Activated T-helper 9 cell treated with anti-CD3 and anti-CD28 coated beads, Interleukin-2, amount 50 U/mL, for 16 hours (primary cell): ENCODE data around the gene COA7.
A peak's percentile ranks its signal among the peaks of the same experiment; 100 is the strongest.
"Not testable (repeated sequence)": the region's sequence is repeated elsewhere in the genome, so short reads cannot be mapped to it uniquely, and the experiment has no call there.

Source experiments
- DNase-seq: peaks from one replicate; pipeline ENCODE4 v3.0.0-alpha.2; 2020; ENCODE audit warnings: low read depth

The COA7 gene

DNA sequence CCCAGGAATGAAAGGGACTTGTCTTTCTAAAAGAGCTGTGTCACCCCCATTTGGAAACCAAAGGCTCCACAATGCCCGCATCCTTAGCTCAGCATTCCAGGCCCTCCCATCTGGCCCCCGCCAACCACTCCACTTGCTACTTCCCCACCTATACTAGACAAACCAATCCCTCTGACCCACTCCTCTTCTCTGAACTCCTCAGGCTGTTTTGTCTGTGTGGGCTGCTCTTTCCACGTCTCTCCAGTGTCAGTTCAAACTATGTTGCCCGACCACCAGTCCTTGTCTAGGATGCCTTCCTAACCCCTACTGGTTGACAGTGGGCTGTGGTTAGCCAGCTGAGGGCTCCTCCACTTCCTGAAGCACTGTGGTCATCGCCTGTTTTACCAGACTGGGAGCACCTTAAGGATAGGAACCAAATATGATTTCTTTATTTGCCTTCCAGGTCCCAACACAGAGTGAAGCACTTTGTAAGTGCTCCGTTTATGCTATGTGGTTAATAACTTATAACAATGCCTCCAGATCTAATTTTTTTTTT lies 8.1 kb upstream of the COA7 start:
- DNase-seq: no peak

DNA sequence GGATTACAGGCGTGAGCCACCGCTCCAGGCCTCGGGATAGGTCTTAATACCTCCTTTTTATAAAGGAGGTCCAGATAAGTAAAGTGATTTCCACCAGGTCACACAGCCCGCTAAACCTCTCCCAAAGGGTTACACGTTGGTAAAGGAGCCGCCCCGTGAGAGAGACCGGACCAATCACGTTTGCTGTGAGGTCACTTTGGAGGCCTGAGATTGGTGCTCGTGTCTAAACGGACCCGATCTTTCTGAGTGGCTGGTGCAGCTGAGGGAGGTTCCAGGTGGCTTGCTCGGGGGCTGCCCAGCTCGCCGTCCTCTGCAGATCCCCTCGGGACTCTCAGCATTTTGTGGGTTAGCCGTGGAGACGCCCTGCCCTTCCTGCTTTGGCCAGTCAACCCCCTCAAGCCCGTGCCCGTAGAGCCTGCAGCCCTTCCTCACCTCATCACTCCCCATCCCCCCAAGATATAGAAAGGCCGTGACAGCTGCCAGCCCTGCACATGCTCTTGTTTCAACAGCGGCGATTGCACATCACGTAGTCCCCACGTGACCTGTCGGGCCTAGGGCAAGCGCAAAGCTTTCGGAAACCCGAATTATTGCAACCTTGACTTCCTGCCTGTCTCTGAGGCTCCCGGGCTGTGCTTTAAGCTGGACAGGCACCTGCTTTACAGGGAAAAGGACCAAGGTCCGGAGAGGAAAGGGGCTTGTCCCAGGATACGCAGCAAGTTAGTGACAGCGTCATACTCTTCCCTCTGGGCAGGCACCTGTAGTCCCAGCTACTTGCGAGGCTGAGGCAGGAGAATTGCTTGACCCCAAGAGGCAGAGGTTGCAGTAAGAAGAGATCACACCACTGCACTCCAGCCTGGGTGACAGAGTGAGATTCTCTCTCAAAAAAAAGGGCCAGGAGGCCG lies 5.0 kb upstream of the COA7 start:
- DNase-seq: peak; percentile 72

GRCh38 chr1:52695627-52696026 lies 2.5 kb downstream of the COA7 start:
- DNase-seq: no peak

GRCh38 chr1:52693843-52694242 lies 4.3 kb downstream of the COA7 start:
- DNase-seq: no peak

DNA sequence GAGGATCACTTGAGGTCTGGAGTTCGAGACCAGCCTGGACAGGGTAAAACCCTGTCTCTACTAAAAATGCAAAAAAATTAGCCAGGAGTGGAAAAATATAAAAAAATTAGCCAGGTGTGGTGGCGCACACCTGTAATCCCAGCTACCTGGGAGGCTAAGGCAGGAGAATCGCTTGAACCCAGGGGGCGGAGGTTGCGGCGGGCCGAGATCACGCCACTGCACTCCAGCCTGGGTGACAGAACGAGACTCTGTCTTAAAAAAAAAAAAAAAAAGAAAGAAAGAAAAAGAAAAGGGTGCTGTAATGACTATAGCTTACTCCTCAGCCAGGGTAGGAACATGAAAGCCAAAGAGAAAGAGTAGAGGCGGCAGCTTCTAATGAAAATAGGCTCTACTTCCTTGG lies 4.8 kb downstream of the COA7 start:
- DNase-seq: not testable (repeated sequence)

- no peak for DNase-seq
Observed at GRCh38 chr1:52692697-52693096, 5.5 kb downstream of the COA7 start.

GRCh38 chr1:52691821-52692220 lies 6.3 kb downstream of the COA7 start:
- no peak for DNase-seq

DNA sequence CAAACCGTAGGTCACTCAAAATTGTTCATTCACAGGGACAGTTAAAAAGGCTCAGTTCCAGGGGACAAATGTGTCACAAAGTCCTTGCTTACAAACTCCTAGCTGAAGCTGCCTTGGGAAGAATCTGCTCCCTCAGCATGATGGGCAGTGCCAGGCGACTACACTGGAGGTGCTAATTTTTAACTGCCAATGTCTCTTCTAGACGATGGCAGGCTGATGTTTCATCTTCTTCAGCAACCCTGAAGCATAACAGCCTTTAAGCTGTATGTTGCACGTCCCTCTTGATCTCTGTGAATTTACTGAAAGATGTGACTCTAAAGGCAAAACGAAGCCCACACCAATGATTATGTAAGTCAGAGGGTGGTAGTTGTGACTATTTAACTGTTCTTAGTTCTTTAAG lies 11.3 kb downstream of the COA7 start:
- no peak for DNase-seq

DNA sequence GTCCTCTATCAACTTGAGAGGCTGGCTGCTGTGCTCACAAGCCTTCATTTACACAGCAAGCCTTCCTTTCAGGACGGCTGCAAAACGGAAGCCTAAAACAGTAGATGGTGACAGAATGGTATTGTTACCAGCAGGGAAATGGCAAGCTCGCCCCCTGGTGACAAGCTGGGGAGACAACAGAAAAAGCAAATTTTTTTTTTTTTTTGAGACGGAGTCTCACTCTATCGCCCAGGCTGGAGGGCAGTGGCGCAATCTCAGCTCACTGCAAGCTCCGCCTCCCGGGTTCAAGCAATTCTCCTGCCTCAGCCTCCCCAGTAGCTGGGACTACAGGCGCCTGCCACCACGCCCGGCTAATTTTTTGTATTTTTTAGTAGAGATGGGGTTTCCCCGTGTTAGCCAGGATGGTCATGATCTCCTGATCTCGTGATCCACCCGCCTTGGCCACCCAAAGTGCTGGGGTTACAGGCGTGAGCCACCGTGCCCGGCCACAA lies 11.8 kb downstream of the COA7 start:
- DNase-seq: peak; percentile 58

- DNase-seq: no peak
Observed at GRCh38 chr1:52684545-52684944, 13.6 kb downstream of the COA7 start.

GRCh38 chr1:52683367-52683940 lies 14.7 kb downstream of the COA7 start:
- no peak for DNase-seq

DNA sequence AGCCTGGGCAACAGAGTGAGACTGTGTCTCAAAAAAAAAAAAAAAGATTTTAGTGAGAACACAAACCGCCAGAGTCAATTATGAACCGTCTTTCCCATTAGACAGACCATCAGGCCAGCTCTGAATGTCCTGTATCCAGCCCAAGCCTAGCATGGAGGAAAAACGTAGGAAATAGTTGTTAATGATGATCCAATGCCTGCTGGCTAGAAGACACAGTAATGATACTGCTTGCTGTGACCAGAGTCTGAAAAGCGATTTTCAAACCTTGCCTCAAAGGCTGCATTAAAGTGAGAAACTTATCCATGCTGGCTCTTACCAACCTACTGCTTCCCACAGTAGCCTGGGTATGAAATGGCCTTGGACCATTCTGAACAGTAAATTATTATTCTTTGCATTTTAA lies 17.0 kb downstream of the COA7 start:
- DNase-seq: no peak

GRCh38 chr1:52680353-52680752 lies 17.8 kb downstream of the COA7 start:
- no peak for DNase-seq

DNA sequence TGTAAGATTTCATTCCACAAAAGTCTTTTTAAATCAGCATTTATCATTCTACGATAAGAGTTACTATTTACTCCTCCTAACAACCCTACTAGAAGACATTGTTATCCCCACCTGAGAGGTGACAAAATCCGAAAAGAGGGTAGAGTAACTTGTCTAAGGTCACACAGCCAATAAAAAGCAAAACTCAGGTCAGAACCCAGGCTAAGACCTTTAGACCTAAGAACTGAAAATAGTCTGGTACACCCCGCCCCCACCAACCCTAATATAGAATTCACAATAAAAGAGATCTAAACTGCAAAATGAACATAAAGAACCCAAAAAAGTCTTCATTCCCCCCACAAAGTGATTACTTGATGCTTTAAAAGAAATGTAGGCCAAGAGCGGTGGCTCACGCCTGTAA lies 18.6 kb downstream of the COA7 start:
- DNase-seq: no peak

DNA sequence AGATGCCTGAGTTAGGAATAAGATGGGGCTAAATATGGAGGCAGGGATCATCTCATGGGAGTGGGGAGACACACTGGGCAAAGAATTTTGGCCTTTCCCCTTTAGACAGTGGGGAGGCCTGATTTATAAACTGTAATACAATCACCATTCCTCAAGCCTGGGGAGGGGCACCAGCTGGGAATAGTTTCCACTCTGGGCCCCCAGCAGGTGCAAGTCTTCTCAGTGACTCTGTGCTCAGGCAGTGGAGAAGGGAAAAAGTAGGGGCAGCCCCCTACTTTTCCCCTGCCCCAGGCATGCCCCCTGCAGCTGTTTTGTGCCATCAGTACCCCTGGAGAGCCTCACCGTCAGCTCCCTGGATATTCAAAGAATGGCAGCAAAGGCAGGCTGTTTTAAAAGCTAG lies 19.1 kb downstream of the COA7 start:
- DNase-seq: no peak

- DNase-seq: no peak
Observed at GRCh38 chr1:52677076-52677806, 20.9 kb downstream of the COA7 start.

GRCh38 chr1:52676249-52676903 lies 21.8 kb downstream of the COA7 start:
- DNase-seq: no peak

- no peak for DNase-seq
Observed at GRCh38 chr1:52674497-52675384, 23.4 kb downstream of the COA7 start.

GRCh38 chr1:52673513-52673912 lies 24.6 kb downstream of the COA7 start:
- no peak for DNase-seq

DNA sequence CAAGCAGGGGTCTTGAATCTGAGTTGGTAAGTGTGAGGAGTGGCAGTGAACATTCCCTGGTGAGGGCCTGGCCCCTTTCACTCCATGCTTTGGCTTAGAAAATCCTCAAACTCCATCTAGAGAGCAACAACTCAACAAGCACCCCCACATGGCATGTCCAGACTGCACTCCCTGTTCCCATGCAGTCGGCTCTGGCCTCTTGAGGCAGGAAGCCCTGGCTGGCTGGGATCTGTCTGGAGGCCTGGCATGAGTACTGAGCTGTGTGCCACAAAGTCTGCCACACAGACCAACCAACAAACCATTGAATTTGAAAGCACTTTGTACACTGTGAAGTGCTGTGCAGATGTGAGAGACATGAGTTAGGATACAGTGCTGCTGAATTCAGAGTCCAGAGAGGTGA lies 25.2 kb downstream of the COA7 start:
- no peak for DNase-seq

GRCh38 chr1:52670604-52671003 lies 27.5 kb downstream of the COA7 start:
- DNase-seq: no peak
